Skeletal muscle cell (primary cell): ENCODE data around the gene RASAL2.
A peak's percentile ranks its signal among the peaks of the same experiment; 100 is the strongest.
"Not testable (repeated sequence)": the region's sequence is repeated elsewhere in the genome, so short reads cannot be mapped to it uniquely, and the experiment has no call there.

ENCODE experiments used
- DNase-seq: peaks from one replicate; pipeline ENCODE4 v3.0.0-alpha.2; 2010; ENCODE audit warnings: low read depth
- H3K4me3 ChIP-seq: 2 replicates; pipeline ENCODE4 v1.5.1; 2011; ENCODE audit warnings: low read depth, mild to moderate bottlenecking, control low read depth, low read length, moderate library complexity

Gene RASAL2

GRCh38 chr1:178320280-178320982 lies 226.5 kb downstream of the RASAL2 start:
- DNase-seq, H3K4me3 ChIP-seq: not testable (repeated sequence)

GRCh38 chr1:178323067-178323466 lies 229.2 kb downstream of the RASAL2 start:
- DNase-seq: no peak
- H3K4me3 ChIP-seq: no peak overlapping the region

GRCh38 chr1:178324003-178324402 lies 230.1 kb downstream of the RASAL2 start:
- H3K4me3 ChIP-seq: no peak overlapping the region
- DNase-seq: no peak

GRCh38 chr1:178328728-178329127 lies 234.8 kb downstream of the RASAL2 start:
- no peak overlapping the region for H3K4me3 ChIP-seq
- DNase-seq: no peak

GRCh38 chr1:178330153-178330552 lies 236.2 kb downstream of the RASAL2 start:
- no peak for DNase-seq

GRCh38 chr1:178330848-178331497 lies 237.1 kb downstream of the RASAL2 start:
- H3K4me3 ChIP-seq: no peak overlapping the region
- DNase-seq: no peak

More at GRCh38 chr1:178330153-178330552, 236.2 kb downstream of the RASAL2 start:
- H3K4me3 ChIP-seq: no peak overlapping the region

- DNase-seq: no peak
- no peak overlapping the region for H3K4me3 ChIP-seq
Observed at GRCh38 chr1:178335426-178335825, 241.5 kb downstream of the RASAL2 start.

- H3K4me3 ChIP-seq: no peak overlapping the region
- DNase-seq: no peak
Observed at GRCh38 chr1:178337091-178337706, 243.3 kb downstream of the RASAL2 start.

GRCh38 chr1:178339834-178340233 lies 245.9 kb downstream of the RASAL2 start:
- H3K4me3 ChIP-seq: no peak overlapping the region

GRCh38 chr1:178341261-178341956 lies 247.5 kb downstream of the RASAL2 start:
- peak; percentile 63 for DNase-seq

More at GRCh38 chr1:178339834-178340233, 245.9 kb downstream of the RASAL2 start:
- no peak for DNase-seq

GRCh38 chr1:178342745-178343144 lies 248.8 kb downstream of the RASAL2 start:
- DNase-seq: no peak
- no peak overlapping the region for H3K4me3 ChIP-seq

More at GRCh38 chr1:178341261-178341956, 247.5 kb downstream of the RASAL2 start:
- peak overlapping the region; percentile 24 for H3K4me3 ChIP-seq

GRCh38 chr1:178344513-178345091 lies 250.7 kb downstream of the RASAL2 start:
- H3K4me3 ChIP-seq: no peak overlapping the region
- peak; percentile 80 for DNase-seq

GRCh38 chr1:178345238-178345637 lies 251.3 kb downstream of the RASAL2 start:
- no peak for DNase-seq
- H3K4me3 ChIP-seq: no peak overlapping the region

- no peak overlapping the region for H3K4me3 ChIP-seq
- DNase-seq: no peak
Observed at GRCh38 chr1:178345807-178346206, 251.9 kb downstream of the RASAL2 start.

- DNase-seq: no peak
- H3K4me3 ChIP-seq: no peak overlapping the region
Observed at GRCh38 chr1:178349801-178350200, 255.9 kb downstream of the RASAL2 start.

GRCh38 chr1:178351911-178352310 lies 258.0 kb downstream of the RASAL2 start:
- not testable (repeated sequence) for H3K4me3 ChIP-seq, DNase-seq

- no peak for DNase-seq
- H3K4me3 ChIP-seq: no peak overlapping the region
Observed at GRCh38 chr1:178352790-178353416, 259.0 kb downstream of the RASAL2 start.

- H3K4me3 ChIP-seq: no peak overlapping the region
- no peak for DNase-seq
Observed at GRCh38 chr1:178353524-178353923, 259.6 kb downstream of the RASAL2 start.

GRCh38 chr1:178354816-178355215 lies 260.9 kb downstream of the RASAL2 start:
- no peak overlapping the region for H3K4me3 ChIP-seq
- no peak for DNase-seq
